SK-N-SH (cell line): ENCODE data around the gene ACTR2. TPM values are rescaled to one million over a fixed set of nuclear protein-coding genes. Genes with fewer than 3 reads are reported as not detected.

Source experiments
- CTCF ChIA-PET: fragments of 300-600, 350-600 bp; formaldehyde crosslinking; extraction: SDS; loops from one replicate; lab custom pipeline; 2021; lab: Yijun Ruan, JAX
- POLR2A ChIA-PET: fragments of 350-600 bp; sonication (Branson Sonifier 250); formaldehyde crosslinking; extraction: SDS; loops from one replicate; lab custom pipeline; 2020; ENCODE audit warnings: antibody characterized with exemption, inconsistent platforms; lab: Yijun Ruan, JAX
- DNase-seq: peaks from one replicate; pipeline ENCODE4 v3.0.0; 2012
- H2AFZ ChIP-seq: fragments of 200-600 bp; sonication (generic); 2 replicates; pipeline ENCODE4 v1.8.1; 2016; ENCODE audit warnings: antibody characterized with exemption, mild to moderate bottlenecking, low read depth
- H3F3A ChIP-seq: fragments of 200-600 bp; sonication (generic); replicated peaks from 2 replicates; pipeline ENCODE3; 2016; ENCODE audit warnings: antibody characterized with exemption, mild to moderate bottlenecking; ENCODE audit not compliant: insufficient read depth
- H3K27ac ChIP-seq, 2 experiments: fragments of 200-500 bp in 1 of 2; fragments of 200-600 bp in 1 of 2; sonication (Bioruptor generic) in 1 of 2; sonication (generic), shearing (Covaris generic) in 1 of 2; 2 replicates each; pipeline versions ENCODE4 v1.5.1 to v1.6.1; 2014 to 2016; ENCODE audit warnings: low read depth in 2 of 2, inconsistent platforms in 1 of 2, low read length in 1 of 2, mild to moderate bottlenecking in 1 of 2, mixed read lengths in 1 of 2
- H3K27me3 ChIP-seq: fragments of 200-600 bp; sonication (generic), shearing (Covaris generic); 2 replicates; pipeline ENCODE4 v1.6.1; 2016; ENCODE audit warnings: mixed run types; ENCODE audit not compliant: insufficient read depth
- H3K36me3 ChIP-seq, 2 experiments: fragments of 200-500 bp in 1 of 2; fragments of 200-600 bp in 1 of 2; sonication (Bioruptor generic) in 1 of 2; sonication (generic) in 1 of 2; replicated peaks in 1 of 2; 2 replicates each; pipeline versions ENCODE3 to v1.5.1; 2014 to 2016; ENCODE audit warnings: low read length in 1 of 2, mild to moderate bottlenecking in 1 of 2; ENCODE audit not compliant: insufficient read depth in 2 of 2, control insufficient read depth in 1 of 2
- H3K4me1 ChIP-seq, 2 experiments: fragments of 200-500 bp in 1 of 2; fragments of 200-600 bp in 1 of 2; sonication (Bioruptor generic) in 1 of 2; sonication (generic), shearing (Covaris generic) in 1 of 2; 2 replicates each; pipeline versions ENCODE4 v1.5.1 to v1.6.1; 2014 to 2016; ENCODE audit warnings: low read depth in 1 of 2, low read length in 1 of 2, mixed run types in 1 of 2; ENCODE audit not compliant: insufficient read depth in 2 of 2, control insufficient read depth in 1 of 2
- H3K4me2 ChIP-seq: fragments of 200-600 bp; sonication (generic), shearing (Covaris generic); 2 replicates; pipeline ENCODE4 v1.6.1; 2017; ENCODE audit warnings: mixed run types
- H3K4me3 ChIP-seq, 2 experiments: fragments of 200-500 bp in 1 of 2; fragments of 200-600 bp in 1 of 2; sonication (Bioruptor generic) in 1 of 2; sonication (generic), shearing (Covaris generic) in 1 of 2; 2 replicates each; pipeline versions ENCODE4 v1.5.1 to v1.8.1; 2014 to 2016; ENCODE audit warnings: low read depth in 2 of 2, inconsistent platforms in 1 of 2, low read length in 1 of 2, mild to moderate bottlenecking in 1 of 2, mixed read lengths in 1 of 2, moderate library complexity in 1 of 2
- H3K79me2 ChIP-seq: fragments of 200-600 bp; sonication (generic); 2 replicates; pipeline ENCODE4 v1.8.1; 2017; ENCODE audit warnings: mild to moderate bottlenecking; ENCODE audit not compliant: insufficient read depth
- H3K9ac ChIP-seq: fragments of 200-600 bp; sonication (generic); 2 replicates; pipeline ENCODE4 v1.6.1; 2017; ENCODE audit warnings: mixed run types
- H3K9me2 ChIP-seq: fragments of 200-600 bp; sonication (generic); 2 replicates; pipeline ENCODE4 v1.6.1; 2017; ENCODE audit warnings: mixed run types
- H3K9me3 ChIP-seq: fragments of 200-600 bp; sonication (generic); 2 replicates; pipeline ENCODE4 v1.6.1; 2017; ENCODE audit warnings: mixed run types, mild to moderate bottlenecking, moderate library complexity
- H4K20me1 ChIP-seq: fragments of 200-600 bp; sonication (generic); 2 replicates; pipeline ENCODE4 v1.6.1; 2017; ENCODE audit warnings: mild to moderate bottlenecking, mixed run types; ENCODE audit not compliant: insufficient read depth
- ELF1 ChIP-seq: IDR thresholded peaks from 2 replicates; pipeline ENCODE4 v1.4.0; 2012
- GABPA ChIP-seq: IDR thresholded peaks from 2 replicates; pipeline ENCODE4 v1.4.0; 2012; ENCODE audit warnings: low read depth, mild to moderate bottlenecking
- GATA2 ChIP-seq: sonication (generic); formaldehyde crosslinking; IDR thresholded peaks from 2 replicates; pipeline ENCODE4 v1.5.0; 2020; ENCODE audit warnings: mild to moderate bottlenecking, missing genetic modification reagents
- IRF3 ChIP-seq: fragments of 150-350 bp; IDR thresholded peaks from 2 replicates; pipeline ENCODE4 v1.6.1; 2016; ENCODE audit warnings: mild to moderate bottlenecking, low read depth, low read length
- MAX ChIP-seq: IDR thresholded peaks from 2 replicates; pipeline ENCODE4 v1.4.0; 2012; ENCODE audit warnings: low read depth
- MXI1 ChIP-seq: IDR thresholded peaks from 2 replicates; pipeline ENCODE4 v1.6.1; 2012; ENCODE audit warnings: mild to moderate bottlenecking, low read depth, low read length, improper control_type of control experiment
- NFIC ChIP-seq: IDR thresholded peaks from 2 replicates; pipeline ENCODE4 v1.4.0; 2012; ENCODE audit warnings: borderline replicate concordance
- NRF1 ChIP-seq: IDR thresholded peaks from 2 replicates; pipeline ENCODE4 v1.6.1; 2012; ENCODE audit warnings: low read depth, mild to moderate bottlenecking, low read length
- PBX3 ChIP-seq: IDR thresholded peaks from 2 replicates; pipeline ENCODE4; 2012
- POLR2AphosphoS5 ChIP-seq: IDR thresholded peaks from 2 replicates; pipeline ENCODE4 v1.6.1; 2012; ENCODE audit warnings: low read depth, low read length
- RCOR1 ChIP-seq: fragments of 150-350 bp; IDR thresholded peaks from 2 replicates; pipeline ENCODE4 v1.6.1; 2017; ENCODE audit warnings: antibody characterized with exemption, low read length
- REST ChIP-seq: IDR thresholded peaks from 2 replicates; pipeline ENCODE4 v1.6.1; 2012; ENCODE audit warnings: mild to moderate bottlenecking, low read depth, low read length, moderate library complexity
- SIN3A ChIP-seq: IDR thresholded peaks from 2 replicates; pipeline ENCODE4 v1.6.1; 2012; ENCODE audit warnings: low read depth, mild to moderate bottlenecking, low read length, moderate library complexity, borderline replicate concordance
- TCF12 ChIP-seq: IDR thresholded peaks from 2 replicates; pipeline ENCODE4 v1.4.0; 2012
- USF2 ChIP-seq: fragments of 150-350 bp; IDR thresholded peaks from 2 replicates; pipeline ENCODE4 v1.6.1; 2017; ENCODE audit warnings: antibody characterized with exemption, low read length, low read depth, borderline replicate concordance
- ZBTB33 ChIP-seq: IDR thresholded peaks from 2 replicates; pipeline ENCODE4 v1.4.0; 2012; ENCODE audit warnings: low read depth, borderline replicate concordance
- WGBS: methylation state at CpG from one replicate; pipeline ENCODE4 v1.1.6; 2017; ENCODE audit warnings: low lambda C conversion rate; 5-methylcytosine and 5-hydroxymethylcytosine counted together
- polyA plus RNA-seq, 3 experiments: library from polyadenylated mRNA; depleted of rRNA; stranded (reverse); fragments of >200 nt; gene quantifications; 2 replicates each; pipeline ENCODE4 v1.2.3, GENCODE V29; 2012

The ACTR2 gene
- polyA plus RNA-seq, 1 of the 3 experiments (the other 2 are of a cell fraction), result 53.0 TPM

- Histone ChIP-seq H4K20me1 (no peaks in the 10 kb centered on the region), H3K9me2 (no peaks in the 10 kb centered on the region), H3K4me3 (no peak overlapping the region), H3K79me2 (no peaks in the 10 kb centered on the region), H3K9me3 (no peaks in the 10 kb centered on the region), H3K4me2 (no peak overlapping the region), H2AFZ (no peak overlapping the region), H3K36me3 (no peaks in the 10 kb centered on the region), H3K27ac (no peak overlapping the region), H3F3A (peaks cover 20% of the 10 kb centered on the region), H3K27me3 (no peaks in the 10 kb centered on the region), H3K9ac (no peak overlapping the region), H3K4me1 (peaks cover 3 to 23% of the 10 kb centered on the region in 2 experiments; a peak in 3 of 4 replicates)
- WGBS, result 87% methylated on average over 7 of the region's 7 CpGs
- ChIA-PET POLR2A (no interaction called here), CTCF (no interaction called here)
- TF ChIP-seq ZBTB33 (no peak), SIN3A (no peak), USF2 (no peak), RCOR1 (no peak), GATA2 (no peak), TCF12 (no peak), POLR2AphosphoS5 (no peak), NRF1 (no peak), MXI1 (no peak), MAX (no peak), NFIC (no peak), IRF3 (no peak), GABPA (no peak), REST (no peak), PBX3 (no peak), ELF1 (no peak)
- DNase-seq, result no peak
Observed at GRCh38 chr2:65299246-65299645, 71.6 kb downstream of the ACTR2 start.
